Activated T-cell treated with anti-CD3 and anti-CD28 coated beads for 1 hour (primary cell): Measurements from ENCODE around the gene TAF11L10.
"Not testable (repeated sequence)": the region's sequence is repeated elsewhere in the genome, so short reads cannot be mapped to it uniquely, and the experiment has no call there.

Source experiments
- DNase-seq: peaks from one replicate; pipeline ENCODE4 v3.0.0-alpha.2; 2020; ENCODE audit warnings: low read depth

The TAF11L10 gene

DNA sequence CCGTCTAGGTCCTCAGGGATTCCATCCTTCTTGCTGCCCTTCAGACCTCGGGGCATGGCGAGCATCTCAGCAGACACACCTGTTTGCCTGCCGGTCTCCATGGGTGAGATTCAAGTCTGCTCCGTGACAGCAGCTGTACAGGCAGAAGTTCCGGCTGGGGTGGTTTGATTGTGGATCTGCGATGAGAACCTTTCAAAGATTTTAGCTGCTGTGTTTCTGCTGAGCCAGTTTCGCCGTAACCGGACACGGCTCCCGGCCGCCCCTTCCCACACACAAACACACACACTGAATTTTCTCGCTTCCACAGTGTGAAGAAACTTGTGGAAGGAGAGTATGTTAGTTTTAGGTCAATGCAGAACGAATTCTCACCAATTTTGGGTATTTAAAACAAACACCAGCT, at the start of gene TAF11L10:
TSS of gene TAF11L10 (minus strand) at position 101 of the 400 bp plus-strand sequence.
- not testable (repeated sequence) for DNase-seq

DNA sequence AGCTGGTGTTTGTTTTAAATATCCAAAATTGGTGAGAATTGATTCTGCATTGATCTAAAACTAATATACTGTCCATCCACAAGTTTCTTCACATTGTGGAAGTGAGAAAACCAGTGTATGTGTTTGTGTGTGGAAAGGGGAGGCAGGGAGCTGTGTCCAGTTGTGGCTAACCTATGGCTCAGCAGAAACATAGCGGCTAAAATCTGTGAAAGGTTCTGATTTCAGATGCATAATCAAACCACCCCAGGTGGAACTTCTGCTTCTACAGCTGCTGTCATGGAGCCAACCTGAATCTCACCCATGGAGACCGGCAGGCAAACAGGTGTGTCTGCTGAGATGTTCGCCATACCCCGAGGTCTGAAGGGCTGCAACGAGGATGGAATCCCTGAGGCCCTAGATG, 36.5 kb upstream of the TAF11L10 start, which contains the start of gene TAF11L14:
TSS of gene TAF11L14 (plus strand) at position 301 of the 400 bp plus-strand sequence.
- no peak for DNase-seq

DNA sequence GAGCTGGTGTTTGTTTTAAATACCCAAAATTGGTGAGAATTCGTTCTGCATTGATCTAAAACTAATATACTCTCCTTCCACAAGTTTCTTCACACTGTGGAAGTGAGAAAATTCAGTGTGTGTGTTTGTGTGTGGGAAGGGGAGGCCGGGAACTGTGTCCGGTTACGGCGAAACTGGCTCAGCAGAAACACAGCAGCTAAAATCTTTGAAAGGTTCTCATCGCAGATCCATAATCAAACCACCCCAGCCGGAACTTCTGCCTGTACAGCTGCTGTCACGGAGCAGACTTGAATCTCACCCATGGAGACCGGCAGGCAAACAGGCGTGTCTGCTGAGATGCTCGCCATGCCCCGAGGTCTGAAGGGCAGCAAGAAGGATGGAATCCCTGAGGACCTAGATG, 34.2 kb upstream of the TAF11L10 start, which contains the start of gene TAF11L13:
TSS of gene TAF11L13 (plus strand) at position 301 of the 400 bp plus-strand sequence.
- not testable (repeated sequence) for DNase-seq

DNA sequence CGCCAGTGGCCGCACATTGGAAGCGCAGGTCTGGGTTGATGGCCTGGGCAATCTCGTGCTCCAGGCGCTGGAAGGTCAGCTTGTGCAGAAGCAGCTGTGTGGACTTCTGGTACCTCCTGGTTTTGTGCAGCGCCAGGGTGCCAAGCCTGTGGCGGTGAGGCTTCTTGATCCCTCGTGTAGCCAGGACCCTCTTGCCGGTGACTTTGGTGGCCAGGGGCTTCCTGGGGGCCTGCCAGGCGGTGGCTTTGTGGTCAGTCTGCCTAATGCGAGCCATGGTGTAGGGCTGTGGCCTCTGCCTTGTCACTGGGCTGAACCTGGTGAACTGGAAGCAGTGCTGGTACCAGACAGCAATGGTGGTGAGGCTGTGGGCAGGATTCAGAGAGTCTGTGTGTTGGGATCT, 28.1 kb upstream of the TAF11L10 start:
- DNase-seq: no peak

DNA sequence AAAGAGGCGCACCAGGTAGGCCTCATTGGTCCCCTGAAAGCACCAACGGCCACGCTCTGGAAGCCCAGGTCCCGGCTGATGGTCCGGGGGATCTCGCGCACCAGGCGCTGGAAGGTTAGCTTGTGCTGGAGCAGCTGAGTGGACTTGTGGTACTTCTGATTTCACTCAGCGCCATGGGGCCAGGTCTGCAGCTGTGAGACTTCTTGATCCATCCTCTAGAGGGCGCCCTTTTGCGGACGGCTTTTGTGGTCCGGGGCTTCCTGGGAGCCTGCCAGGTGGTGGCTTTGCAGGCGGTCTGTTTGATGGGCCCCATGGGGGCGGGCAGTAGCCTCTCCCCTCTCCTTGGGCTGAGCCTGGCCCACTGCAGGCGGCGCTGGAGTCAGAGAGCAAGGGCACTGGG, 23.0 kb upstream of the TAF11L10 start:
- no peak for DNase-seq

DNA sequence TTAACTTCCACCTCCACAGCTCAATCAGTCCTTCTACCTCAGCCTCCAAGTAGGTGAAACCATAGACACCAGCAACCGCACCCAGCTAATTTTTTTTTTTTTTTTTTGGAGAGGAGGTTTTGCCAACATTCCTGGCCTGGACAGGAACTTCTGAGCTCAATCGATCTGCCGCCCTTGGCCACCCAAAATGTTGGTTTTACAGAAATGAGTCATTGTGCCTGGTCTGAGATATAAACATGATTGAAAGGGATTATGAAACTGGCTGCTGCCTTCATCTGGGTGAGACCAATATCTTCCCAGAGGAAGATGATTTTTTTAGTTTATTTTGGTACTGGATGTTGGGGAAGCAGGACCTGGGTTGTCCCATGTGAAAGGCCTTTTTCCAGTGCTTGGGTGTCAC, 21.7 kb upstream of the TAF11L10 start:
- no peak for DNase-seq

DNA sequence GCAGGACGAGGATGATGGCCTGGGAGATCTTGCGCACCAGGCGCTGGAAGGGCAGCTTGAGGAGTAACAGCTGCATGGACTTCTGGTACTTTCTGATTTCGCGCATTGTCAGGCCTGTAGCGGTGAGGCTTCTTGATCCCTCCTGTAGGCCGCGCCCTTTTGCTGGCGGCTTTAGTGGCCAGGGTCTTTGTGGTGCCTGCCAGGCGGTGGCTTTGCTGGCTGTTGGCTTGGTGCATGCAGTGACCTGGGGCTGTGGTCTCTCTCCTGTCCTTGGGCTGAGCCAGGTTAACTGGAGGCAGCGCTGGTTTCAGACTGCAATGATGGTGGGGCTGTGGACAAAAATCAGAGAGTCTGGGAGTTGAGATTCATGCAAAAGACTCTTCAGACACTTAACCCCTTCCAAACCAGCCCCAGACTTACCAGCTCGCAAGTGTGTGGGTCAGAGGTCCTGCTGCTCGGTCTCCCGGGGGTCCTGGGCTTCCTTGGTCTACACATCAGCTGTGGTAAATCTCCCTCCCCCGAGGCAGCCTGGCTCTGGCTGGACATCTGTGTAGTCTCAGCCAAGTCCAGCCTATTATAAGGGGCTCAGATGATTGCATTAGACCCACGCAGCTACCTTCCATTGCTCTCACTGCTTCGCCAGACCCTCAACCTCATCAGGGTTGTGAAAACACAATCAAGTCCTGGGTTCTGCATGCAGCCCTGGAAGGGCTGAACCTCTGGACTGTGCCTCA, 17.4 kb upstream of the TAF11L10 start:
- no peak for DNase-seq

DNA sequence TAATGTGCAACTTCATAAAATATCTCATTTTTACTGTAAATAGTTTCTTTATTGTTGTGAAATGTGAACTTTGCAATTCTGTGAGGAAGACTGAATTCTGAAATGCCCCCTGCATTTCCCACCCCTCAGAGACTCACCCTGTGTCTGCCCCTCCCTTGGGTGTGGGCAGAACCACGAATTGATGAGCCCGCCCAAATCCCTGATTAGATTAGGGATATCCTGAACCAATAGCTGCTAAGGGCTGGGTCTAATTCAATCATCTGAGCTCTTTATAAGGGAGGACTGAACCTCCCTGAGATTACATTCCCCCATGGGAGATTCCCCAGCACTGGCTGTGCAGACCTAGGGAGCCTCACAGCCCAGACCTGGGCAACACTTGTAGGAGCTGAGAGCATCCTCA, 12.5 kb upstream of the TAF11L10 start, which contains the start of gene TAF11L12:
TSS of gene TAF11L12 (plus strand) at position 301 of the 400 bp plus-strand sequence.
- not testable (repeated sequence) for DNase-seq

DNA sequence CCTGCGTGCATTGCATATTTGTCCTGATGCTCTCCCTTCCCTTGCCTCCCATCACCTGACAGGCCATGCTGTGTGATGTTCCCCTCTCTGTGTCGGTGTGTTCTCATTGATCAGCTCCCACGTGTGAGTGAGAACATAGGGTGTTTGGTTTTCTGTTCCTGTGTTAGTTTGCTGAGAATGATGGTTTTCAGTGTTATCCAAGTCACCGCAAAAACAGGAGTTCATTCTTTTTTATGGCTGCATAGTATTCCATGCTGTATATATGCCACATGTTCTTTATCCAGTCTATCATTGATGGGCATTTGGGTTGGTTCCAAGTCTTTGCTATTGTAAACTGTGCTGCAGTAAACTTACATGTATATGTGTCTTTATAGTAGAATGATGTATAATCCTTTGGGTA, 9.8 kb upstream of the TAF11L10 start:
- not testable (repeated sequence) for DNase-seq

DNA sequence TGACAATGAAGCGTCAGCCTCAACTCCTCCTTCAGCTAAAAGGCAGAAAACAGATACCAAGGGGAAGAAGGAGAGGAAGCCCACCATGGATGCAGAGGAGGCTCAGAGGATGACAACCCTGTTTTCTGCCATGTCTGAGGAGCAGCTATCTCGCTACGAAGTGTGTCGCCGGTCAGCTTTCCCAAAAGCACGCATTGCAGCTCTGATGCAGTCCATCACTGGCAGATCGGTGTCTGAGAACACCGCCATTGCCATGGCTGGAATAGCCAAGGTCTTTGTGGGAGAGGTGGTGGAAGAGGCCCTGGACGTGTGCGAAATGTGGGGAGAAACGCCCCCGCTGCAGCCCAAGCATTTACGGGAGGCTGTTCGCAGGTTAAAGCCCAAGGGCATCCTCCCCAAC, 7.3 kb upstream of the TAF11L10 start:
- DNase-seq: no peak

DNA sequence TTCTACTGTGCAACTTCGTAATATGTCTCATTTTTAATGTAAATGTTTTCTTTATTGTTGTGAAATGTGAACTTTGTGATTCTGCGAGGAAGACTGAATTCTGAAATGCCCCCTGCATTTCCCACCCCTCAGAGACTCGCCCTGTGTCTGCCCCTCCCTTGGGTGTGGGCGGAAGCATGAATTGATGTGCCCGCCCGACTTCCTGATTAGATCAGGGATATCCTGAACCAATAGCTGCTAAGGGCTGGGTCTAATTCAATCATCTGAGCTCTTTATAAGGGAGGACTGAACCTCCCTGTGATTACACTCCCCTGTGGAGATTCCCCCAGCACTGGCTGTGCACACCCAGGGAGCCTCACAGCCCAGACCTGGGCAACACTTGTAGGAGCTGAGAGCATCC, 6.3 kb upstream of the TAF11L10 start, which contains the start of gene TAF11L11:
TSS of gene TAF11L11 (plus strand) at position 304 of the 400 bp plus-strand sequence.
- not testable (repeated sequence) for DNase-seq

DNA sequence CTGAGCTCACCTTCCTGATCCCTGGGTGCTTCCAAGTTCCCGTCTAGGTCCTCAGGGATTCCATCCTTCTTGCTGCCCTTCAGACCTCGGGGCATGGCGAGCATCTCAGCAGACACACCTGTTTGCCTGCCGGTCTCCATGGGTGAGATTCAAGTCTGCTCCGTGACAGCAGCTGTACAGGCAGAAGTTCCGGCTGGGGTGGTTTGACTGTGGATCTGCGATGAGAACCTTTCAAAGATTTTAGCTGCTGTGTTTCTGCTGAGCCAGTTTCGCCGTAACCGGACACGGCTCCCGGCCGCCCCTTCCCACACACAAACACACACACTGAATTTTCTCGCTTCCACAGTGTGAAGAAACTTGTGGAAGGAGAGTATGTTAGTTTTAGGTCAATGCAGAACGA, 3.4 kb downstream of the TAF11L10 start, which contains the start of gene TAF11L9:
TSS of gene TAF11L9 (minus strand) at position 140 of the 400 bp plus-strand sequence.
- not testable (repeated sequence) for DNase-seq

DNA sequence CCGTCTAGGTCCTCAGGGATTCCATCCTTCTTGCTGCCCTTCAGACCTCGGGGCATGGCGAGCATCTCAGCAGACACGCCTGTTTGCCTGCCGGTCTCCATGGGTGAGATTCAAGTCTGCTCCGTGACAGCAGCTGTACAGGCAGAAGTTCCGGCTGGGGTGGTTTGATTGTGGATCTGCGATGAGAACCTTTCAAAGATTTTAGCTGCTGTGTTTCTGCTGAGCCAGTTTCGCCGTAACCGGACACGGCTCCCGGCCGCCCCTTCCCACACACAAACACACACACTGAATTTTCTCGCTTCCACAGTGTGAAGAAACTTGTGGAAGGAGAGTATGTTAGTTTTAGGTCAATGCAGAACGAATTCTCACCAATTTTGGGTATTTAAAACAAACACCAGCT, 6.8 kb downstream of the TAF11L10 start, which contains the start of gene TAF11L8:
TSS of gene TAF11L8 (minus strand) at position 101 of the 400 bp plus-strand sequence.
- not testable (repeated sequence) for DNase-seq

DNA sequence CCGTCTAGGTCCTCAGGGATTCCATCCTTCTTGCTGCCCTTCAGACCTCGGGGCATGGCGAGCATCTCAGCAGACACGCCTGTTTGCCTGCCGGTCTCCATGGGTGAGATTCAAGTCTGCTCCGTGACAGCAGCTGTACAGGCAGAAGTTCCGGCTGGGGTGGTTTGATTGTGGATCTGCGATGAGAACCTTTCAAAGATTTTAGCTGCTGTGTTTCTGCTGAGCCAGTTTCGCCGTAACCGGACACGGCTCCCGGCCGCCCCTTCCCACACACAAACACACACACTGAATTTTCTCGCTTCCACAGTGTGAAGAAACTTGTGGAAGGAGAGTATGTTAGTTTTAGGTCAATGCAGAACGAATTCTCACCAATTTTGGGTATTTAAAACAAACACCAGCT, 12.0 kb downstream of the TAF11L10 start, which contains the start of gene TAF11L7:
TSS of gene TAF11L7 (minus strand) at position 101 of the 400 bp plus-strand sequence.
- DNase-seq: not testable (repeated sequence)
